Transverse colon (tissue), 4 donors: ENCODE data around the gene OAT. TPM values are rescaled to one million over a fixed set of nuclear protein-coding genes. Genes with fewer than 3 reads are reported as not detected.

Source experiments
- DNase-seq: peaks from one replicate; pipeline ENCODE4 v3.0.0-alpha.2; 2019
- H3K27ac ChIP-seq, 4 donors: fragments of 200-600 bp; sonication (generic); 2 replicates each; pipeline ENCODE4 v1.5.1; 2016 to 2018; ENCODE audit warnings: inconsistent platforms in 4 of 4
- H3K27me3 ChIP-seq: fragments of 200-600 bp; sonication (generic); 2 replicates; pipeline ENCODE4 v1.5.1; 2017; ENCODE audit warnings: inconsistent platforms
- H3K36me3 ChIP-seq, 4 donors: fragments of 200-600 bp; sonication (generic); 2 replicates each; pipeline ENCODE4 v1.5.1; 2017 to 2019; ENCODE audit warnings: inconsistent platforms in 4 of 4
- H3K4me1 ChIP-seq, 4 donors: fragments of 200-600 bp; sonication (generic); 2 replicates each; pipeline ENCODE4 v1.5.1; 2017 to 2020; ENCODE audit warnings: inconsistent platforms in 4 of 4
- H3K4me3 ChIP-seq, 4 donors: fragments of 200-600 bp; sonication (generic); 1 replicate in 1 of 4; 2 replicates in 3 of 4; pipeline versions ENCODE4 v1.5.1 to v1.6.1; 2017 to 2019; ENCODE audit warnings: inconsistent platforms in 4 of 4
- H3K9me3 ChIP-seq, 2 donors: fragments of 200-600 bp; sonication (generic); 2 replicates each; pipeline ENCODE4 v1.5.1; 2017 to 2019; ENCODE audit warnings: inconsistent platforms in 2 of 2
- CTCF ChIP-seq, 5 experiments: fragments of 200-600 bp in 3 of 5; fragments of 450-650 bp in 2 of 5; sonication (generic) in 3 of 5; IDR thresholded peaks; 1 replicate in 2 of 5; 2 replicates in 3 of 5; pipeline ENCODE4 v1.5.1; 2016 to 2017; ENCODE audit warnings: antibody characterized with exemption in 5 of 5, inconsistent platforms in 3 of 5, mild to moderate bottlenecking in 2 of 5, moderate library complexity in 1 of 5
- EP300 ChIP-seq: sonication (generic); formaldehyde crosslinking; IDR thresholded peaks from one replicate; pipeline ENCODE4 v1.6.1; 2017; ENCODE audit warnings: antibody characterized with exemption, low read depth
- POLR2A ChIP-seq: fragments of 450-650 bp; IDR thresholded peaks from one replicate; pipeline ENCODE4 v1.6.1; 2016; ENCODE audit warnings: antibody characterized with exemption, mild to moderate bottlenecking, moderate library complexity
- POLR2AphosphoS5 ChIP-seq, 3 donors: sonication (generic); formaldehyde crosslinking; IDR thresholded peaks; one replicate each; pipeline ENCODE4 v1.6.1; 2016; ENCODE audit warnings: antibody characterized with exemption in 3 of 3
- WGBS, 2 donors: methylation state at CpG; one replicate each; pipeline ENCODE4 v1.1.5; 2018; ENCODE audit warnings: low coverage in 1 of 2; 5-methylcytosine and 5-hydroxymethylcytosine counted together
- in situ Hi-C, 4 donors: fragments of 200-750 bp; cut with MboI; loops; one replicate each; pipeline versions ENCODE4 v1.15.0 to v1.15.1; 2017; ENCODE audit warnings: low sequenced_read_pairs in 3 of 4, low pct_ligation_motif_present in 1 of 4, low pct_unique_long_range_greater_than_20kb in 1 of 4
- intact Hi-C: fragments of 100-400 bp; cut with DNase I; formaldehyde crosslinking; loops from one replicate; pipeline ENCODE4 v1.15.1; 2023; ENCODE audit warnings: low total_unique reads
- total RNA-seq, 4 donors: library from RNA; depleted of rRNA; stranded (reverse); fragments of >200 nt; gene quantifications; one replicate each; pipeline ENCODE4 v1.1.0, GENCODE V29; 2016

Gene OAT
- total RNA-seq, 4 donors from 2014 or later: 22.1 to 89.3 (median 60.9) TPM

DNA sequence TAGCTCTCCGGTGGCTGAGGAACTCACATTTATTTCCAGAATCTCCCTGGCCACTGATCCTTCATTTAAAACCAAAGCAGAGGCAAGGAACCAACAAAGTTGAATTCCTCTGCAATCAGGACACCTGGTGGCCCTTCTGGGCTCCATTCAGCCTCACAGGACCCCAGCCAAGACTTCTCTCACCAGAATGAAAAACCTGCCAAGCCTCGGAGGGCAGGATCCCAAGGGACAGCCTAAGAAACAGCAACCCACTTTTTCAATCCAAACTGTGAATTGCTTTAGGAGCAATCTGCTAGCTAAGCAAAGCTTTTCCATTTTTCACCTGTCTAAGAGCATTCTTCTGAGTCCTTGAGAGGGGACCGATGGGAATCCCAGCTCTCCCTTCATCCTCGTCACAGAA, 34.6 kb downstream of the OAT start:
- TF ChIP-seq POLR2AphosphoS5 (IDR thresholded peaks at IDR 0.05) (no peak), EP300 (no peak), POLR2A (no peak), CTCF (IDR thresholded peaks at IDR 0.05) (no peak)
- Histone ChIP-seq H3K9me3 (no peaks in the 10 kb centered on the region), H3K4me1 (peaks cover 0 to 7% (median 6%) of the 10 kb centered on the region in 4 donors), H3K4me3 (no peak overlapping the region), H3K27ac (no peak overlapping the region), H3K36me3 (no peaks in the 10 kb centered on the region), H3K27me3 (peaks cover 33% of the 10 kb centered on the region)
- 83% methylated on average over 4 of the region's 4 CpGs; no CpG with 5 or more reads in 1 of the 2 donors for WGBS, 2 donors
- intact Hi-C loops: loop anchor here (10.0 kb wide), 1 partner anchor 289 kb away; the partner anchor contains the start of gene CHST15
- in situ Hi-C loops: loop anchor here (10.0 to 25.0 kb wide), 2 partner anchors 389 to 797 kb away; no protein-coding TSS in a partner anchor
- no peak for DNase-seq

- Histone ChIP-seq H3K36me3 (no peaks in the 10 kb centered on the region), H3K9me3 (no peaks in the 10 kb centered on the region), H3K4me3 (no peak overlapping the region), H3K27ac (no peak overlapping the region), H3K27me3 (peaks cover 38% of the 10 kb centered on the region), H3K4me1 (peaks cover 0 to 1% (median under 1%) of the 10 kb centered on the region in 4 donors)
- in situ Hi-C loops (loop anchor here (10.0 to 25.0 kb wide), 2 partner anchors 389 to 796 kb away; no protein-coding TSS in a partner anchor), intact Hi-C loops (loop anchor here (10.0 kb wide), 1 partner anchor 289 kb away; the partner anchor contains the start of gene CHST15)
- DNase-seq: no peak
- WGBS, 2 donors: 59 to 74% methylated on average over 5 to 6 of the region's 6 CpGs
- no peak for TF ChIP-seq POLR2A
- TF ChIP-seq EP300: no peak
- TF ChIP-seq POLR2AphosphoS5 (IDR thresholded peaks at IDR 0.05): no peak
- TF ChIP-seq CTCF (IDR thresholded peaks at IDR 0.05): no peak
Observed at GRCh38 chr10:124383496-124383895, 35.2 kb downstream of the OAT start.

DNA sequence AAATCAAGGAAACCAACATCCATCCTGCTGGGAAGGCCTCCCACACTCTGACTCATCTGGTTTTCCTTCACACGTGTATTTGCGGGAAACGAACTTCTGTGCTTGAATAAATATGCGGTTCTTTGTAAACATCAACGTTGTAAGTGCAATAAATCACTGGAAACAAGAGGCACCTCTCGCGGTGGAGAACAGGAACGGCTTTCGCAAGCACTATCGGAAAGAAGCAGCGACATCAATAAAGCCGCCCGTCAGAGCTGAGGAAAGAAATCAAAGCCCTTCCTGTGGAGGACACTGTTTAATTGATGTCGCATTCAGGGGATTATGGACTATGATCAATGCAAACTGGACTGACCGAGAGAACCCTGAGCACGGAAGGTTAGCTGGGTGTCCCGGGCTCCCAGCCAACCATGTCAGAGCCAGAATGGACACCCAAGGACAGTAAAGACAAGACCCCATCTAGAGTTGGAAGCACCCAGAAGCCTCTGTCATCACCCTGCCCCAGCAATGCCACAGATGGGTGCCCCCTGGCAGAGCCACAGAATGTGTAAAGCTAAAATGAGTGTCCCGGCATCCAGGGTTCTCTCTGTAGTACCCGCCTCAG, 37.6 kb downstream of the OAT start:
- no peak overlapping the region for H3K4me3 ChIP-seq
- no peak overlapping the region for H3K27ac ChIP-seq
- H3K36me3 ChIP-seq: no peaks in the 10 kb centered on the region
- no peaks in the 10 kb centered on the region for H3K4me1 ChIP-seq
- in situ Hi-C loops (loop anchor here (10.0 to 25.0 kb wide), 2 partner anchors 386 to 794 kb away; no protein-coding TSS in a partner anchor), intact Hi-C loops (loop anchor here (10.0 kb wide), 1 partner anchor 286 kb away; the partner anchor contains the start of gene CHST15)
- H3K27me3 ChIP-seq: peaks cover 38% of the 10 kb centered on the region
- no peaks in the 10 kb centered on the region for H3K9me3 ChIP-seq
- 7 to 33% methylated on average over 3 to 19 of the region's 19 CpGs for WGBS, 2 donors
- TF ChIP-seq EP300 (no peak), POLR2AphosphoS5 (IDR thresholded peaks at IDR 0.05) (peak in 1 of 3 donors; percentile 33), CTCF (IDR thresholded peaks at IDR 0.05) (no peak), POLR2A (no peak)
- DNase-seq: no peak

- in situ Hi-C loops: loop anchor here (10.0 to 25.0 kb wide), 2 partner anchors 386 to 793 kb away; no protein-coding TSS in a partner anchor
- no peak for TF ChIP-seq POLR2AphosphoS5 (IDR thresholded peaks at IDR 0.05)
- TF ChIP-seq EP300: no peak
- no peak for TF ChIP-seq CTCF (IDR thresholded peaks at IDR 0.05)
- no peak for TF ChIP-seq POLR2A
- Histone ChIP-seq H3K4me1 (no peaks in the 10 kb centered on the region), H3K9me3 (no peaks in the 10 kb centered on the region), H3K36me3 (no peaks in the 10 kb centered on the region), H3K27ac (no peak overlapping the region), H3K4me3 (no peak overlapping the region), H3K27me3 (peaks cover 38% of the 10 kb centered on the region)
- WGBS, 2 donors: 63 to 80% methylated on average over 7 to 9 of the region's 9 CpGs
- DNase-seq: no peak
- intact Hi-C loops: loop anchor here (10.0 kb wide), 1 partner anchor 286 kb away; the partner anchor contains the start of gene CHST15
Observed at GRCh38 chr10:124380256-124380995, 38.3 kb downstream of the OAT start.
